ENCODE measurements around the gene MAP3K21. TPM values are rescaled to one million over a fixed set of nuclear protein-coding genes. Genes with fewer than 3 reads are reported as not detected.

Gene MAP3K21
- polyA plus RNA-seq, 1 donor (not counting 4 experiments of a cell fraction or from before 2014, with no cell fraction given): 6.4 TPM

DNA sequence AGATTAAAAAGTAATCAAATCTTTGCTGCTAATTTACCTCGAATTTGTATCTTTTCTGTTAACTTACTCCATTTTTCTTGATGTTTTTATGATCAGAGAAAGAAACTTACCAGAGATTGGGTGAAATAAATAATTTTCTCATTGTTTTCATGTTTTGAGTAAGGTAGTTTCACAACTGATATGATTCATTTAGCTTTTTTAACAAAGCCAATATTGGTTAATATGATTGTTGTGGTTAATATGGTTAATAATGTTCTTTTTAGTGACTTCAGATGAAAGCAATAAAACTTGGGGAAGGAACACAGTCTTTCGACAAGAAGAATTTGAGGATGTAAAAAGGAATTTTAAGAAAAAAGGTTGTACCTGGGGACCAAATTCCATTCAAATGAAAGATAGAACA is 48.1 kb downstream of the MAP3K21 start:
- Histone ChIP-seq H3K27me3 (ENCODE audit: control insufficient read depth, extremely low read depth, insufficient read depth, low read length) (no peaks in the 10 kb centered on the region), H3K4me3 (ENCODE audit: control insufficient read depth in 2 of 3, extremely low read depth in 1 of 3, insufficient read depth in 2 of 3, low read depth in 1 of 3, low read length in 3 of 3) (no peak overlapping the region), H3K36me3 (ENCODE audit: control insufficient read depth in 2 of 2, extremely low read depth in 1 of 2, insufficient read depth in 2 of 2, low read length in 2 of 2) (peaks cover 0 to 6% of the 10 kb centered on the region in 2 experiments), H3K27ac (ENCODE audit: control insufficient read depth, insufficient read depth, low read length) (no peak overlapping the region), H3K9me3 (ENCODE audit: control insufficient read depth, low read depth, low read length) (no peaks in the 10 kb centered on the region), H3K9ac (ENCODE audit: control insufficient read depth, extremely low read depth, insufficient read depth, low read length) (no peak overlapping the region), H3K79me2 (ENCODE audit: control insufficient read depth, insufficient read depth, low read length) (no peaks in the 10 kb centered on the region), H4K20me1 (ENCODE audit: control insufficient read depth, extremely low read depth, insufficient read depth, low read length) (no peaks in the 10 kb centered on the region), H3K4me1 (ENCODE audit: control insufficient read depth, extremely low read depth, insufficient read depth, low read length) (no peaks in the 10 kb centered on the region), H2AFZ (ENCODE audit: control insufficient read depth, low read length) (no peak overlapping the region), H3K9me1 (ENCODE audit: control insufficient read depth, extremely low read depth, insufficient read depth, low read length) (no peaks in the 10 kb centered on the region), H3K4me2 (ENCODE audit: control insufficient read depth, extremely low read depth, insufficient read depth, low read depth, low read length) (no peak overlapping the region)
- dilution Hi-C loops (cut with MboI; ENCODE audit: extremely low pct_ligation_motif_present, low sequenced_read_pairs): no loop called here
- TF ChIP-seq, protein P1, sequence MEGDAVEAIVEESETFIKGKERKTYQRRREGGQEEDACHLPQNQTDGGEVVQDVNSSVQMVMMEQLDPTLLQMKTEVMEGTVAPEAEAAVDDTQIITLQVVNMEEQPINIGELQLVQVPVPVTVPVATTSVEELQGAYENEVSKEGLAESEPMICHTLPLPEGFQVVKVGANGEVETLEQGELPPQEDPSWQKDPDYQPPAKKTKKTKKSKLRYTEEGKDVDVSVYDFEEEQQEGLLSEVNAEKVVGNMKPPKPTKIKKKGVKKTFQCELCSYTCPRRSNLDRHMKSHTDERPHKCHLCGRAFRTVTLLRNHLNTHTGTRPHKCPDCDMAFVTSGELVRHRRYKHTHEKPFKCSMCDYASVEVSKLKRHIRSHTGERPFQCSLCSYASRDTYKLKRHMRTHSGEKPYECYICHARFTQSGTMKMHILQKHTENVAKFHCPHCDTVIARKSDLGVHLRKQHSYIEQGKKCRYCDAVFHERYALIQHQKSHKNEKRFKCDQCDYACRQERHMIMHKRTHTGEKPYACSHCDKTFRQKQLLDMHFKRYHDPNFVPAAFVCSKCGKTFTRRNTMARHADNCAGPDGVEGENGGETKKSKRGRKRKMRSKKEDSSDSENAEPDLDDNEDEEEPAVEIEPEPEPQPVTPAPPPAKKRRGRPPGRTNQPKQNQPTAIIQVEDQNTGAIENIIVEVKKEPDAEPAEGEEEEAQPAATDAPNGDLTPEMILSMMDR (optimal IDR thresholded peaks at IDR 0.05 in 1 of 3, IDR thresholded peaks at IDR 0.05 in 1 of 3, conservative IDR thresholded peaks at IDR 0.05 in 1 of 3; ENCODE audit: extremely low read depth in 1 of 3, insufficient read depth in 2 of 3, low read length in 3 of 3): no peak
- no peak for TF ChIP-seq EZH2 (IDR thresholded peaks at IDR 0.05; ENCODE audit: low read length)
- no peak for FAIRE-seq
- DNase-seq (ENCODE audit: low read depth, low spot score): no peak

DNA sequence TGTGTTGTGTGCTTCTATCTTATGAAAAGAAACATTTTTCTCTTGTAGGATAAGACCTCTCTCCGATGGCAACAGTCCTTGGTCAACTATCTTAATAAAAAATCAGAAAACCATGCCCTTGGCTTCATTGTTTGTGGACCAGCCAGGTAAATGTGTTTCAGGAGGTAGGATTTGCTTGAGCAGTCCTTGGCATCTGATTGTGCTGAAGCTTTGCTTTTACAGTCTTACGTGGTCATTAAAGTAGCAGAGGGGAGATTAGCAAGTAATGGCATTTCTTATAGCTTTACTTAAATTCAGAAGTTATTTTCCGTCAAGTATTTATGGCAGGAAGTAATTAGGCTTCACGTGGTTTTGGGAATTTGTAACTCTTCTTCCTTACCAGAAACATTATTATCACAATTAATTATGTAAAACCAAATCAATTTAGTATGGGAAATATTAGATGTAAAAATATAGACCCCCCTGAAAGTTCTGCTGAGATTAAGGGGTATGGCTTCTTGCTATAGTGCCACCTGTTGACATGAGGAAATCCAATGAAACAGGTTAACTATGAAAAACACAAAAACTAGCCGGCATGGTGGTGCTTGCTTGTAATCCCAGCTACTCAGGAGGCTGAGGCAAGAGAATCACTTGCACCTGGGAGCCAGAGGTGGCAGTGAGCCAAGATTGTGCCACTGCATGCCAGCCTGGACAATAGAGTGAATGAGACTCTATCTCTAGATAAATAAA is 49.0 kb downstream of the MAP3K21 start:
- no peak for DNase-seq (ENCODE audit: low read depth, low spot score)
- peaks cover 0 to 6% of the 10 kb centered on the region in 2 experiments for H3K36me3 ChIP-seq (ENCODE audit: control insufficient read depth in 2 of 2, extremely low read depth in 1 of 2, insufficient read depth in 2 of 2, low read length in 2 of 2)
- no peak overlapping the region for H3K9ac ChIP-seq (ENCODE audit: control insufficient read depth, extremely low read depth, insufficient read depth, low read length)
- TF ChIP-seq, protein P1 (optimal IDR thresholded peaks at IDR 0.05 in 1 of 3, IDR thresholded peaks at IDR 0.05 in 1 of 3, conservative IDR thresholded peaks at IDR 0.05 in 1 of 3; ENCODE audit: extremely low read depth in 1 of 3, insufficient read depth in 2 of 3, low read length in 3 of 3): no peak
- no peak for TF ChIP-seq EZH2 (IDR thresholded peaks at IDR 0.05; ENCODE audit: low read length)
- H3K4me1 ChIP-seq (ENCODE audit: control insufficient read depth, extremely low read depth, insufficient read depth, low read length): no peaks in the 10 kb centered on the region
- no peak overlapping the region for H3K4me3 ChIP-seq (ENCODE audit: control insufficient read depth in 2 of 3, extremely low read depth in 1 of 3, insufficient read depth in 2 of 3, low read depth in 1 of 3, low read length in 3 of 3)
- H3K9me1 ChIP-seq (ENCODE audit: control insufficient read depth, extremely low read depth, insufficient read depth, low read length): no peaks in the 10 kb centered on the region
- no peak overlapping the region for H2AFZ ChIP-seq (ENCODE audit: control insufficient read depth, low read length)
- no peaks in the 10 kb centered on the region for H3K27me3 ChIP-seq (ENCODE audit: control insufficient read depth, extremely low read depth, insufficient read depth, low read length)
- dilution Hi-C loops (cut with MboI; ENCODE audit: extremely low pct_ligation_motif_present, low sequenced_read_pairs): no loop called here
- no peak overlapping the region for H3K27ac ChIP-seq (ENCODE audit: control insufficient read depth, insufficient read depth, low read length)
- H4K20me1 ChIP-seq (ENCODE audit: control insufficient read depth, extremely low read depth, insufficient read depth, low read length): no peaks in the 10 kb centered on the region
- no peaks in the 10 kb centered on the region for H3K79me2 ChIP-seq (ENCODE audit: control insufficient read depth, insufficient read depth, low read length)
- no peak overlapping the region for H3K4me2 ChIP-seq (ENCODE audit: control insufficient read depth, extremely low read depth, insufficient read depth, low read depth, low read length)
- H3K9me3 ChIP-seq (ENCODE audit: control insufficient read depth, low read depth, low read length): no peaks in the 10 kb centered on the region
- FAIRE-seq: no peak

Measured in keratinocyte (primary cell).